C1 segment of cervical spinal cord (tissue), 14 donors: ENCODE results near the gene FBLN2.
A peak's percentile ranks its signal among the peaks of the same experiment; 100 is the strongest.

Experiments used
- DNase-seq, 14 donors: peaks; one replicate each; lab custom pipeline; 2025; lab: John Stamatoyannopoulos, UW

FBLN2 gene

DNA sequence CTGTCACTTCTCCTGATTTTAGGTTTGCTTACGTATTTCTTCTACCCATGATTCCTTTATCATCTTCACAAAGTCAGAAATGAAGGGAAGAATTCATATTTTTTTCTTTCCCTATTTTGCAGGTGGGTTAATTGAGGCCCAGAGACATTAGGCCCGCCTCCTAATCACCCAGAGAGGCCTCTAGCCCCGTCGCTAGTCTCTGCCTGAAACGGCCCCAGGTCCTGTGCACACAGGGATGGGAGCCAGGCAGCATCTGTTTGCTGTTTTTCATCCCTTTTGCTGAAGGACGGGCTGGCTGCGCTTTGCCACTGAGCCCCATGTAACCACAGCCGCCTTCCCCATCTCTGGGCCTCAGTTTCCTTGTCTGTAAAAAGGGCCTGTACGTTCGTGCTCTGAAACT lies 135.9 kb downstream of the FBLN2 start:
- no peak for DNase-seq

DNA sequence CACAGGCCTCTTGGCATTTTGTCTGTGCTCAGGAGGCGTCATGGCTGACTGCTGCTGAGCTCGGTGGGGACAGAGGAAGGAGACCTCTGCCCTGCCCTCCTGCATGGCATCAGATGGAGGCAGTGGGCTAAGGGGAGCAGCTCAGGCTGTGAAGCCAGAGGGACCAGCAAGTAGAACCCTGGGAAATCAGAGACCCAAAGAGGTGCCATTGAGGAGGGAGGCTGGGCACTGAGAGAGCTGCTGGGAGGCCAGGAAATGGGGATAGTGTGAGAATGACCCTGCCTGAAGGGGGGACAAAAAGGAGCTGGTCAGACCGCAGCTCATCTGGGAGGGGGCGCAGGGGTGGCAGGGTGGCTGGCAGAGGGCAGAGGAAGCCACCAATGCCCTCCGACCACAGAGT lies 136.8 kb downstream of the FBLN2 start:
- DNase-seq, result no peak

DNA sequence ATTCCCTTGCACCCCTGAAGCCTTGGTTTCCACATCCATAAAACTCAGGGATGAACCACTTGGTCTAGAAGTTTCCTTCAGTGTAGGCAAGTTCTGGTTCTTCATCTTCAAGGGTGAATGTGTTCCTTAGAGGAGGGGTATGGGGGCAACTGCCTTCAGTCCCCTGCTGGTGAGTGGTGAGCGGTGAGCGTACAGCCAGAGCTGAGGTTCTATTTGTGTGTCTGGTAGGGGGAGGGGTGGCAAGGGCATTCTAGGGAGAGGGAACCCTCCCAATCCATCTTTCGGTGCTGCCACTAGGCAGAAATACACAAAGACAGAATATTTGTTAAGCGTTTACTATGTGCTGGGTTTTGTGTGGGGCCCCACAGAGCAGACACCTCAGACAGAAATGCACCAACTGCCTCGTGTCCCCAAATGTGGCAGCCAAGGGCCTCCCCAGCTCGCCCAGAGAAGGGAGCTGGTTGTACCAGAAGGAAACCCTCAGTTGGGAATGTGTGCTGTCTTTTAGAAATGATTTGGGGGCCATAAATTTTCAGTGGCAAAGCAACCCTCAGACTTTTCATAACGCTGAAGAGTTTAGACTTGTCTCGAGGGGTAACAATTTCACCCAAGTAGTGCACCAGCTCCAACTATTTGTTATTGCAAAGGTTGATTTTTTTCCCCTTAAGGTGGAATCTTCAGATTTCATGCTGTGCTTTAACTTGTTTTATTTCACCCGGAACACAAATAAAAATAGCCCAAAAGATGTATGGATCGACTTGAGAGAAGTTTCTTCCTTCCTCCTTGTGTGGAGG lies 137.6 kb downstream of the FBLN2 start:
- DNase-seq, result no peak

DNA sequence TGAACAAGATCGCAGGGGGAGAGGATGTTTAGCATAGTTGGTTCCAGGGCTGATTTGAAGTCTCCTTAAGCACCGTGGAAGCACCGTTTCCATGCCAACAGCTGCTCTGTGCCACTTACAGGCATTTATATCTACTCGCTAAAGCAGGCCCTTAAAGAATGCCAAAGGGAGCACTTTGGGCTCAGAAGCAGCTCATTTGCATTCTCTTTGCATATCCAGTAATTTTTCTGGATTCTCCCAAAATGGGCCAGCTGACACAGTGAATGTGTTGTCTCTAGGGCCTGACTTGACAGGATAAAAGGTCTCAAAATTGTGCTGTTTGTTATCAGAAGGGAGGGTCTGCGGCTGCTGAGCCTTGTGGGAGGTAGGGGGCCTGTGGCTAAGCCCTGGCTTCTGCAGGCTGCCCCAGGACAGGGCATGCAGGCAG lies 138.6 kb downstream of the FBLN2 start:
- peak in 3 of 14 donors; percentile 4 to 35 (median 23) for DNase-seq
